ENCODE results near the gene ZC2HC1B.
A peak's percentile ranks its signal among the peaks of the same experiment; 100 is the strongest.

ZC2HC1B gene

GRCh38 chr6:143842902-143843676 is 21.2 kb upstream of the ZC2HC1B start, which contains the start of gene LTV1:
LTV1 (plus strand) TSS chr6:143843338; CDS start chr6:143843478, 140 bp downstream.
- ChIA-PET CTCF (interaction anchor here (1.0 to 3.8 kb wide), 4 partner anchors 97 to 268 kb away, joined by 4 to 22 read pairs (median 4); no protein-coding TSS in a partner anchor), POLR2A (interaction anchor here (0.6 to 1.8 kb wide), 24 partner anchors 8 to 393 kb away, joined by 3 to 13 read pairs (median 4); partner anchors contain the start of genes ADAT2, FUCA2, PEX3 and PHACTR2)
- Histone ChIP-seq H3K9me3 (ENCODE audit: control insufficient read depth, insufficient read depth, low read depth, low read length) (no peaks in the 10 kb centered on the region), H3K27ac (ENCODE audit: extremely low read depth, low read depth, low read length) (peak within 1 kb of the TSS; percentile 72), H3K4me3 (ENCODE audit: low read depth, low read length) (peak within 1 kb of the TSS; percentile 97), H3K4me1 (ENCODE audit: control insufficient read depth, insufficient read depth, low read length) (no peaks in the 10 kb centered on the region), H3K36me3 (ENCODE audit: control insufficient read depth in 2 of 2, insufficient read depth in 1 of 2, low read length in 2 of 2) (peaks cover 26 to 40% of the 10 kb centered on the region in 2 experiments)
- TF ChIP-seq ZNF133 (tag by site-specific recombination; IDR thresholded peaks at IDR 0.05) (no peak), ZNF658 (tag by site-specific recombination; IDR thresholded peaks at IDR 0.05) (no peak), ZSCAN30 (tag by site-specific recombination; IDR thresholded peaks at IDR 0.05) (peak; percentile 79), ZNF501 (tag by site-specific recombination; IDR thresholded peaks at IDR 0.05) (peak; percentile 98), ZNF302 (tag by site-specific recombination; IDR thresholded peaks at IDR 0.05; ENCODE audit: low read depth) (no peak), ZNF19 (tag by site-specific recombination; IDR thresholded peaks at IDR 0.05; ENCODE audit: low read depth) (no peak), ZNF146 (tag by site-specific recombination; IDR thresholded peaks at IDR 0.05) (no peak), ZNF350 (tag by site-specific recombination; IDR thresholded peaks at IDR 0.05) (no peak), ZNF677 (tag by site-specific recombination; IDR thresholded peaks at IDR 0.05) (no peak), ZBTB6 (tag by site-specific recombination; IDR thresholded peaks at IDR 0.05) (no peak), ZNF610 (tag by site-specific recombination; IDR thresholded peaks at IDR 0.05; ENCODE audit: borderline replicate concordance) (no peak), ZBTB8A (tag by site-specific recombination; IDR thresholded peaks at IDR 0.05) (peak; percentile 89), ZNF221 (tag by site-specific recombination; IDR thresholded peaks at IDR 0.05; ENCODE audit: borderline replicate concordance) (no peak), KLF7 (tag by site-specific recombination; IDR thresholded peaks at IDR 0.05; ENCODE audit: borderline replicate concordance) (no peak), PRDM4 (tag by site-specific recombination; IDR thresholded peaks at IDR 0.05) (no peak; the same call in none of the 2 replicates), ZNF837 (tag by site-specific recombination; IDR thresholded peaks at IDR 0.05) (no peak), ZNF585B (tag by site-specific recombination; IDR thresholded peaks at IDR 0.05) (no peak), MEIS1 (CRISPR knock-in tag; IDR thresholded peaks at IDR 0.05; ENCODE audit: borderline replicate concordance) (peak; percentile 46; the same call in 1 of the 2 replicates), ZNF426 (tag by site-specific recombination; IDR thresholded peaks at IDR 0.05) (no peak), ZBTB17 (tag by site-specific recombination; IDR thresholded peaks at IDR 0.05) (peak; percentile 74), SALL2 (tag by site-specific recombination; IDR thresholded peaks at IDR 0.05; ENCODE audit: borderline replicate concordance) (no peak), KLF16 (tag by site-specific recombination; IDR thresholded peaks at IDR 0.05) (peak; percentile 77; the same call in 1 of the 2 replicates), ZNF140 (tag by site-specific recombination; IDR thresholded peaks at IDR 0.05) (no peak), ZFP3 (tag by site-specific recombination; IDR thresholded peaks at IDR 0.05; ENCODE audit: low read depth) (no peak), ZNF692 (tag by site-specific recombination; IDR thresholded peaks at IDR 0.05) (peak; percentile 79; the same call in 1 of the 2 replicates), ZNF626 (tag by site-specific recombination; IDR thresholded peaks at IDR 0.05) (no peak), ZNF214 (tag by site-specific recombination; IDR thresholded peaks at IDR 0.05; ENCODE audit: borderline replicate concordance) (no peak), ZNF580 (tag by site-specific recombination; IDR thresholded peaks at IDR 0.05) (peak; percentile 96), ZBTB49 (tag by site-specific recombination; IDR thresholded peaks at IDR 0.05; ENCODE audit: low read depth) (no peak)

Data from HEK293 (cell line).